K562 (cell line): ENCODE results near the gene HOXD13. TPM values are rescaled to one million over a fixed set of nuclear protein-coding genes. Genes with fewer than 3 reads are reported as not detected.

ENCODE experiments used
- ATAC-seq: fragments of 200-7000 bp; cut with Tn5 transposase; 3 replicates; pipeline ENCODE4 v1.9.1; 2020; ENCODE audit warnings: moderate library complexity
- BruUV-seq: library from RNA; stranded (reverse); fragments of 400-500 nt; replicated peaks from 2 replicates; lab custom pipeline; 2021; lab: Mats Ljungman, UMichigan
- CTCF ChIA-PET: fragments of 300-600 bp; formaldehyde crosslinking; extraction: SDS; loops from one replicate; lab custom pipeline; 2021; ENCODE audit warnings: low intra/inter-chr PET ratio; lab: Yijun Ruan, JAX
- POLR2A ChIA-PET: fragments of 300-600, 350-650 bp; sonication (Branson Sonifier 250); formaldehyde crosslinking; extraction: SDS; loops from one replicate; lab custom pipeline; 2021; ENCODE audit warnings: antibody characterized with exemption, inconsistent platforms; lab: Yijun Ruan, JAX
- DNase-seq, 4 experiments: peaks; one replicate each; pipeline versions ENCODE4 v3.0.0 to v3.0.0-alpha.2; 2011 to 2018; ENCODE audit warnings: low spot score in 3 of 4, mixed read lengths in 3 of 4; ENCODE audit errors: extremely low read depth in 1 of 4
- FAIRE-seq: peaks from 2 replicates; lab custom pipeline; 2011; peaks lifted over from hg19 to GRCh38; lab: Jason Lieb, UNC
- H2AFZ ChIP-seq: 2 replicates; pipeline ENCODE4 v1.6.0; 2011; ENCODE audit warnings: low read depth, low read length, control low read depth, inconsistent platforms
- H3K27ac ChIP-seq: fragments of 200-600 bp; 3 replicates; pipeline ENCODE4 v1.8.0; 2011; ENCODE audit warnings: low read depth, mild to moderate bottlenecking, control low read depth, inconsistent platforms, low read length, moderate library complexity, mixed read lengths; ENCODE audit errors: extremely low read depth
- H3K27me3 ChIP-seq, 2 experiments: fragments of 300-600 bp in 1 of 2; 2 replicates in 1 of 2; 3 replicates in 1 of 2; pipeline versions ENCODE4 v1.6.0 to v1.8.0; 2011; ENCODE audit warnings: inconsistent platforms in 2 of 2, low read length in 2 of 2, mild to moderate bottlenecking in 1 of 2, mixed read lengths in 1 of 2, moderate library complexity in 1 of 2; ENCODE audit not compliant: control insufficient read depth in 2 of 2, insufficient read depth in 2 of 2
- H3K36me3 ChIP-seq: fragments of 300-600 bp; 3 replicates; pipeline ENCODE4 v1.8.0; 2011; ENCODE audit warnings: mild to moderate bottlenecking, low read length, inconsistent platforms; ENCODE audit not compliant: control insufficient read depth, insufficient read depth
- H3K4me1 ChIP-seq, 2 experiments: fragments of 200-600 bp in 1 of 2; replicated peaks in 1 of 2; 2 replicates in 1 of 2; 3 replicates in 1 of 2; pipeline versions ENCODE4 v1.5.1 to v1.8.0; 2011; ENCODE audit warnings: inconsistent platforms in 2 of 2, low read length in 2 of 2, mild to moderate bottlenecking in 1 of 2, mixed read lengths in 1 of 2, moderate library complexity in 1 of 2; ENCODE audit not compliant: control insufficient read depth in 2 of 2, insufficient read depth in 2 of 2
- H3K4me2 ChIP-seq: 2 replicates; pipeline ENCODE4 v1.6.1; 2011; ENCODE audit warnings: low read length, control low read depth, inconsistent platforms, mixed read lengths; ENCODE audit not compliant: insufficient read depth
- H3K4me3 ChIP-seq: fragments of 200-600 bp; sonication (generic), shearing (Covaris generic); 2 replicates; pipeline ENCODE4 v1.5.1; 2016; ENCODE audit warnings: control low read depth, inconsistent platforms
- H3K79me2 ChIP-seq: fragments of 200-600 bp; 3 replicates; pipeline ENCODE4 v1.8.0; 2011; ENCODE audit warnings: low read length, inconsistent platforms; ENCODE audit not compliant: control insufficient read depth, insufficient read depth
- H3K9ac ChIP-seq, 2 experiments: 2 replicates each; pipeline versions ENCODE4 v1.6.0 to v1.6.1; 2011; ENCODE audit warnings: low read depth in 2 of 2, low read length in 2 of 2, control low read depth in 1 of 2, inconsistent platforms in 1 of 2, mild to moderate bottlenecking in 1 of 2, mixed read lengths in 1 of 2; ENCODE audit not compliant: insufficient read depth in 1 of 2
- H3K9me1 ChIP-seq: one replicate; pipeline ENCODE4 v1.6.0; 2011; ENCODE audit warnings: inconsistent platforms, mild to moderate bottlenecking, low read length, moderate library complexity; ENCODE audit not compliant: control insufficient read depth, insufficient read depth
- H3K9me3 ChIP-seq: replicated peaks from 2 replicates; pipeline ENCODE4 v1.5.1; 2011; ENCODE audit warnings: low read depth, low read length, inconsistent platforms; ENCODE audit not compliant: control insufficient read depth, insufficient read depth
- H4K20me1 ChIP-seq: replicated peaks from 2 replicates; pipeline ENCODE4 v1.6.1; 2011; ENCODE audit warnings: low read length, inconsistent platforms, mixed read lengths; ENCODE audit not compliant: control insufficient read depth, insufficient read depth
- CC2D1A ChIP-seq: fragments of 450-650 bp; IDR thresholded peaks from 2 replicates; pipeline ENCODE4 v1.6.1; 2017; ENCODE audit warnings: mild to moderate bottlenecking
- CEBPG ChIP-seq, 3 experiments: fragments of 200-800 bp in 1 of 3; sonication (Bioruptor generic) in 1 of 3; sonication (generic) in 1 of 3; formaldehyde crosslinking in 1 of 3; IDR thresholded peaks in 2 of 3; conservative IDR thresholded peaks in 1 of 3; 2 replicates each; pipeline versions ENCODE4 v1.6.1 to v1.8.0; 2016 to 2022; ENCODE audit warnings: missing compliant biosample characterization in 2 of 3, missing genetic modification characterization in 2 of 3, mild to moderate bottlenecking in 1 of 3, missing genetic modification reagents in 1 of 3
- CHD4 ChIP-seq: fragments of 200-600 bp; sonication (generic); IDR thresholded peaks from 3 replicates; pipeline ENCODE4 v1.6.1; 2012; ENCODE audit warnings: low read depth, mild to moderate bottlenecking, mixed read lengths, low read length, inconsistent platforms; ENCODE audit not compliant: insufficient read depth, insufficient replicate concordance, poor library complexity, severe bottlenecking
- GTF2F1 ChIP-seq: IDR thresholded peaks from 2 replicates; pipeline ENCODE4 v1.6.1; 2011; ENCODE audit warnings: low read depth, low read length, improper control_type of control experiment
- HOXB6 ChIP-seq: fragments of 250-450 bp; sonication (Bioruptor Pico); IDR thresholded peaks from 2 replicates; pipeline ENCODE4 v1.5.1; 2022; ENCODE audit warnings: mild to moderate bottlenecking, borderline replicate concordance
- NR3C1 ChIP-seq: sonication (generic); formaldehyde crosslinking; IDR thresholded peaks from 2 replicates; pipeline ENCODE4 v1.8.1; 2022; ENCODE audit warnings: missing genetic modification reagents
- SMARCA4 ChIP-seq: fragments of 450-650 bp; IDR thresholded peaks from 2 replicates; pipeline ENCODE4 v1.6.1; 2016
- ZNF12 ChIP-seq: sonication (generic); formaldehyde crosslinking; IDR thresholded peaks from 2 replicates; pipeline ENCODE4 v1.4.0; 2020; ENCODE audit warnings: mild to moderate bottlenecking, missing genetic modification reagents
- WGBS: fragments of 100-300 bp; shearing (Covaris generic); methylation state at CpG from one replicate; pipeline ENCODE4 v1.1.6; 2016; ENCODE audit warnings: low coverage, mixed read lengths; ENCODE audit not compliant: insufficient coverage; ENCODE audit errors: missing lambda C conversion rate; 5-methylcytosine and 5-hydroxymethylcytosine counted together
- in situ Hi-C: fragments of 300-500 bp; cut with MboI; formaldehyde crosslinking; loops from 4 replicates; pipeline ENCODE4 v1.15.0; 2018; ENCODE audit warnings: inconsistent platforms, mixed read lengths
- intact Hi-C: fragments of 100-400 bp; cut with micrococcal nuclease; formaldehyde crosslinking; loops from 2 replicates; pipeline ENCODE4 v1.14.2; 2022
- polyA plus RNA-seq, 8 experiments: library from polyadenylated mRNA; depleted of rRNA in 4 of 8; stranded (reverse) in 5 of 8; unstranded in 3 of 8; fragments of >200 nt; fragmentation: Nextera tagmentation in 2 of 8; fragmentation: Illumina TruSeq in 1 of 8; extraction: Ambion mirVana in 2 of 8; extraction: Trizol in 1 of 8; gene quantifications; 2 replicates each; pipeline versions ENCODE4 v1.2.1 to v1.2.3, GENCODE V29; 2011 to 2014; ENCODE audit warnings: inconsistent platforms in 1 of 8, missing spikeins in 1 of 8
- total RNA-seq, 7 experiments: library from RNA; depleted of rRNA in 6 of 7; stranded (reverse); fragments of >200 nt in 6 of 7; fragmentation: Illumina TruSeq in 2 of 7; extraction: Trizol in 2 of 7; gene quantifications; 2 replicates each; pipeline versions ENCODE4 v1.2.1 to v1.2.3, GENCODE V29; 2011 to 2021; ENCODE audit warnings: low replicate concordance in 1 of 7
- TF ChIP-seq, protein P1 (sequence below): fragments of 450-650 bp; IDR thresholded peaks from 2 replicates; pipeline ENCODE4 v1.6.1; 2016; ENCODE audit warnings: missing biosample characterization, missing genetic modification characterization

Gene HOXD13
- total and polyA plus RNA-seq, 9 of the 15 experiments (the other 6 are each of a cell fraction or from before 2014, with no cell fraction given), result 0.03 to 0.04 TPM; not detected in 7

DNA sequence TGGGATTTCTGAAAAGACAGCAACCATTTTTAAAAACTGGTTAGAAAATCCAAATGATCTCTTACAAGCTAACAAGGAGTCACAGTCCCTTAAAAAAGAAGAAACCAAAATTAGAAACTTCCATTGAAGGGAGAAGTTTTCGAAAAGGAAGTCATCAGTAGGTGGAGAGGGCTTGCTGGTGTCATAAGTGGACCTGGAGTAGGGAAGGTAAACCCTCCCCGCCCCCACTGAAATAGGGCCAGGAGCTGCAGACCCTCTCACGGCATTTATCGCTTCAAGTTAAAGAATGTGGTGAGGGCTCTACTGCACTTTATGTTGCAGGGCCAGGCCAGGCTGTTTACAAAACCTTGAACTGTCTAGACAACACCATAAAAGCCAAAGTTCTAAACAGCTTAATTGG, 17.4 kb downstream of the HOXD13 start:
- ChIA-PET POLR2A (no interaction called here), CTCF (no interaction called here)
- Histone ChIP-seq H3K4me3 (no peak overlapping the region), H4K20me1 (no peaks in the 10 kb centered on the region), H3K9me1 (no peaks in the 10 kb centered on the region), H3K4me1 (peaks cover 0 to 9% of the 10 kb centered on the region in 2 experiments; a peak in 1 of 5 replicates), H3K9ac (no peak overlapping the region), H3K36me3 (no peaks in the 10 kb centered on the region), H3K4me2 (no peak overlapping the region), H3K27ac (no peak overlapping the region), H3K79me2 (no peaks in the 10 kb centered on the region), H3K27me3 (peaks cover 41 to 50% of the 10 kb centered on the region in 2 experiments)
- intact Hi-C loops (no loop called here), in situ Hi-C loops (no loop called here)
- BruUV-seq, result no TSS peak
- ATAC-seq (no peak), FAIRE-seq (no peak)
- 0% methylated on average over 4 of the region's 4 CpGs for WGBS
- no peak for TF ChIP-seq SMARCA4
- no peak for TF ChIP-seq HOXB6 (CRISPR knock-in tag)
- no peak for TF ChIP-seq ZNF12 (CRISPR knock-in tag)
- no peak for TF ChIP-seq CHD4
- no peak for TF ChIP-seq GTF2F1
- no peak for TF ChIP-seq CEBPG (CRISPR knock-in tag; IDR thresholded peaks at IDR 0.05)
- TF ChIP-seq CEBPG (tag; conservative IDR thresholded peaks at IDR 0.05 in 1 of 2, IDR thresholded peaks at IDR 0.05 in 1 of 2), result no peak
- TF ChIP-seq, protein P1, sequence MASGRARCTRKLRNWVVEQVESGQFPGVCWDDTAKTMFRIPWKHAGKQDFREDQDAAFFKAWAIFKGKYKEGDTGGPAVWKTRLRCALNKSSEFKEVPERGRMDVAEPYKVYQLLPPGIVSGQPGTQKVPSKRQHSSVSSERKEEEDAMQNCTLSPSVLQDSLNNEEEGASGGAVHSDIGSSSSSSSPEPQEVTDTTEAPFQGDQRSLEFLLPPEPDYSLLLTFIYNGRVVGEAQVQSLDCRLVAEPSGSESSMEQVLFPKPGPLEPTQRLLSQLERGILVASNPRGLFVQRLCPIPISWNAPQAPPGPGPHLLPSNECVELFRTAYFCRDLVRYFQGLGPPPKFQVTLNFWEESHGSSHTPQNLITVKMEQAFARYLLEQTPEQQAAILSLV, result no peak
- TF ChIP-seq CC2D1A, result no peak
- TF ChIP-seq NR3C1, result no peak
- TF ChIP-seq, all 486 proteins: peak for 0
- DNase-seq, result no peak
- Histone ChIP-seq H3K9me3 (no peaks in the 10 kb centered on the region), H2AFZ (no peak overlapping the region)
